T-helper 2 cell treated with Interferon-gamma antibody and Interleukin-4, amounts not matched to agents 100 ng/mL and 5 ng/mL, for 36 hours (primary cell): ENCODE data around the gene LIAS. TPM values are rescaled to one million over a fixed set of nuclear protein-coding genes. Genes with fewer than 3 reads are reported as not detected.
"Not testable (repeated sequence)": the region's sequence is repeated elsewhere in the genome, so short reads cannot be mapped to it uniquely, and the experiment has no call there.

ENCODE experiments used
- intact Hi-C: fragments of 100-400 bp; cut with micrococcal nuclease; formaldehyde crosslinking; loops from one replicate; pipeline ENCODE4 v1.15.1; 2023
- total RNA-seq: library from RNA; stranded (reverse); gene quantifications from 2 replicates; pipeline ENCODE4 v1.2.3, GENCODE V29; 2022

Gene LIAS
- 14.3 and 16.5 TPM in 2 replicates for total RNA-seq

DNA sequence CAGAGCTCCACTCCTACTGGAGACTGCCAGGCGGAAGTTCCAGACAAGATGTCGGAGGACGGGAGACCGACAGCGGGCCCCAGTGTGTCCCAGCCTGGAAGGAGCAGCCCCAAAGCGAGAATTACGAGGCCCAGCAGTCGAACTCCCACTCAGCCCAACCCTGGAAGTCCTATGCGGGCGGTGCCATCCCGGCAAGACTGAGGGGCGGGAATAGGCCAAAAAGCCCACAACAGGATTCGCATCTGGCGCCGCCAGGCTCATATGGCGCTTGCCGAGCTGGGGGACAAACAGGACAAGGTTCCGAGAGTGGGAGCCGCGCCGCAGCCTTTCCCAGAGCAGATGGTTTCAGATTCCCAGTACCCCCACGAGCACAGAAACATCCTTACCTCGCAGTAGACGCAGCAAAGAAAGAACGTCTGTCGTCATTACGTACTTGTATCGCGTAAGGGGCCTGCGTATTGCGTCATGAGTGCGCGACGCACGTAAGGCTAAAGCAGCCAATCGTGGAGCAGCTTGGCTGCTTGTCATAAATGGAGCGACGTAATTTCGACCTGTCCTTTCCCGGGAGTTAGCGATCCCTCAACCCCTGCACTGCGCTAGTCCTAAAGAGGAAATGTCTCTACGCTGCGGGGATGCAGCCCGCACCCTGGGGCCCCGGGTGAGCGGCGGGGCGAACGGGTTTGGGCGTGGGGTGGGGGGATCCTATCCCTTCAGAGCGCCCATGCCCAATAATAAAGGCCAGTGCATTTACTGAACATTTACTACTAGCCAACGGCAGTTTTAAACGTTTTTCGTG is at the start of gene LIAS, which contains the start of gene RPL9:
LIAS (plus strand) TSS at position 552 of the 796 bp plus-strand sequence; CDS start at position 614, 62 bp downstream.
RPL9 (minus strand) TSS at position 418 of the 796 bp plus-strand sequence. CDS start 483 bp downstream, outside the sequence.
- intact Hi-C loops = loop anchor here (1.0 to 10.0 kb wide), 9 partner anchors 69 to 598 kb away; partner anchors contain the start of genes N4BP2, PDS5A, RFC1 and SMIM14

DNA sequence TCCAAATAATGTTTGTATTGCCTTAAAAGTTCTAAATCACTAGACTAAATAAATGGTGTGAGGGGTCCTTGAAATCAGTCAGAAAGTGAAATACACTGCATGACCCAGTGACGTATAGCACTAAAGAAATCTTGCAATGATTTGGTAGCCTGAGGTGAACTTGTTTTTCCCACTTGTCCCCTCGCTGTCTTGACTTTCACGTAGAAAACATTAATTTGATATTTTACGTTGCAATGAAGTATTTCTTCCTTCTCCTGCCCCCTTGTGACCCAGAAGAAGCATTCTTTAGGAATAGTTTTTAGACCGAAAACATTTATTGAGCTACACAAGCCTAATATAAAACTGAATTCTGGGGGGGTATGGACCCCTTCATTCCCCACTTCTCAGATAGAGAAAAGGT is 48.4 kb upstream of the LIAS start:
- intact Hi-C loops = no loop called here

DNA sequence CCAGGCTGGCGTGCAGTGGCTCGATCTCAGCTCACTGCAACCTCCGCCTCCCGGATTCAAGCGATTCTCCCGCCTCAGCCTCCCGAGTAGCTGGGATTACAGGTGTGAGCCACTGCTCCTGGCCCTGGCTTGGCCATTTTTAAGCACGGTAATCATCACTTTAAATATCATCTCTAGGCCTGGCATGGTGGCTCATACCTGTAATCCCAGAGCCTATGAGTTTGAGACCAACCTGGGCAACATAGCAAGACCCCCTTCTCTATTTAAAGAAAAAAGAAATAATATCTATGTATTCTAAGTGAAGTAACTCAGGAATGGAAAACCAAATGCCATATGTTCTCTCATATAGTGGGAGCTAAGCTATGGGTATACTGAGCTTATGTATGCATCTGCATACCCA is 47.3 kb upstream of the LIAS start:
- intact Hi-C loops = not testable (repeated sequence)

DNA sequence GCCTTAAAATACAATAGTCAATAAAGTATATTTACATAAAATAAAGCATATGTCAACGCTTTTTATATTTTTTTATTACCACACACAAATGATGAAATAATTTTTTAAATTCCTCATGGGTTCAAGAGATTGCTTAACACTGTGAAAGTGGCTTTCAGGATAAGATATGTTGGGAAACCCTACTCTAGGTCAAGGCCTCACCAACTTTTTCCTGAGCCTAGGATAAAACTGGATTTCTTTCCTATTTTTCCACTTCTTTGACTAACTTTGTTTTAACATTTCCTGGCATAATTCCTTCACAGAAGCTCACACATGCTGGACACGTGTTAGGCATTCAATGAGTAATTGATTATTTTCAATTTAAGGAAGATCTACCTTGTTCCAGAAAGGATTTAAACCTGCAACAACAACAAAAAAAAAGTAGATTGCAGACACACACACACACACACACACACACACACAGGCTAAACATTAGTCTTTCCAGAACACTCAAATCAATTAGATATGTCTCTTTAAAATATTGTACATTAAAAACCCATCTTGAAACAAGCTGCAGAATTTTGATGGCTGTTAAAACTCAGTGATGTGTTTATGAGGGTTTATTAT is 43.1 kb upstream of the LIAS start:
- intact Hi-C loops = no loop called here

DNA sequence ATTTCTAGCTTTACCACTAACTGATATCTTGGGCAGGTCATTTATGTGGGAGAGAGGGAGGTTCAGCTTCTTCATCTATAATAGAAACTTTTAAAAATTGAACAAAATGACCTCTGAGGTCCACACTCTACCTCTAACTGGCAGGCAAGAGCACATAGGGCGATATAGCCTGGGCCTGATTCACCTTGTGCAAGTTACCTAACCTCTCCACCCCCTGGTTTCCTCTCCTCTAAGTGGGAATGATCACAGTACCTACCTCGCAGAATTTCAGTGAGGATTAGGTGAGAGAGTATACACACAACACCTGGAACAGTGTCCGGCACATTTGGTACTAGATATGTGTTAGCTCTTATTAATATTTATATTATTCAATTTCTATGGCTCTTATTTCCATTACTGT is 36.6 kb upstream of the LIAS start:
- intact Hi-C loops = no loop called here

DNA sequence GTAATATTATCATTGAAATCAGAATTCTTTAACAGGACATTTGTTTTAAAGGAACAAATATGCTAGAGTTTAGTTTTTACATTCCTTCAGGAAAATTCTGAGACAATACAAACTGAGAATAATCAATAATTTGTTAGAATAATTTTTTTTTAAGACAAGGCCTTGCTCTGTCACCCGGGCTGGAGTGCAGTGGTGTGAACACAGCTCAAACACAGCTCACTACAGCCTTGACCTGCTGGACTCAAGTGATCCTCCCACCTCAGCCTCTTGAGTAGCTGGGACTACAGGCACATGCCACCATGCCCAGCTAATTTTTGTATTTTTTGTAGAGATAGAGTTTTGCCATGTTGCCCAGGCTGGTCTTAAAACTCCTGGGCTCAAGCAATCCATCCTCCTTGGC is 33.6 kb upstream of the LIAS start:
- intact Hi-C loops = not testable (repeated sequence)

DNA sequence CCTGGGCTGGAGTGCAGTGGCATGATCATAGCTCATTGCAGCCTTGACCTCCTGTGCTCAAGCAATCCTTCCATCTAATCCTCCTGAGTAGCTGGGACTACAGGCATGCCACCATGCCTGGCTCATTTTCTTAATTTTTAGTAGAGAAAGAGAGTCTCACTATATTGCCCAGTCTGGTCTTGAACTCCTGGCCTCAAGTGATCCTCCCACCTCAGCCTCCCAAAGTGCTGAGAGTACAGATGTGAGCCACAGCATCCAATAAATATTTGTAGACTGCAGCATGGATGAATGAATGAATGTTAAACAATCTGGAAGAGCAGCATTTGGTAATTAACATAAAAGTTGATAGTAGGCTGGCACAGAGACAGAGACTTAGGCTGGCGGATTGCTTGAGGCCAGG is 32.1 kb upstream of the LIAS start:
- intact Hi-C loops = no loop called here

DNA sequence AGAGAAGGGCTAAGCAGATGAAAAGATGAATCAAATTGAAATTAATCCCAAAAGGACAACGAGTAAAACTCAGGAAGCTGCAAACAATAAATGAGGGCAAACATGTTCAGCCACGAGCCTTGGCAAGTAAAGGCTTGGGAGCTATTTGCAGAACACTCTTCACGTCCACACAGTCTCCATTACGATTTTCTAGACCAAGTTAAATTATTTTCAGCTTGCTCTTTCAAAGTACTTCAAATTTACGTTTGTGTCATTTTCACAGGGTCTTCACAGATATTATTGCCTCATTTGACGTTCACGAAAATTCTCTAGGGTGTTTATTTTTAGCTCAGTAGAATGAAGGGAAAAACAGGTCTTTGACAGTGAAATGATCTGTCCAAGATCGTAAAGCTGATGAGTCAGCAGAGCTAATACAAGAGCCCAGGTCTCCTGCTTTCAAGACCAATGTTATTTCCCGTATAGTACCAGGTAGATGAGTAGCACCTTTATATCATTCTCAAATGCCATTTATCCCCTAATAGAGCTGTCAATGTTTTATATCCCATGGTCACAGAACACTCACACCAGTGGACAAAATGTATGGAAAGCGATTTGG is 31.2 kb upstream of the LIAS start:
- intact Hi-C loops = no loop called here

DNA sequence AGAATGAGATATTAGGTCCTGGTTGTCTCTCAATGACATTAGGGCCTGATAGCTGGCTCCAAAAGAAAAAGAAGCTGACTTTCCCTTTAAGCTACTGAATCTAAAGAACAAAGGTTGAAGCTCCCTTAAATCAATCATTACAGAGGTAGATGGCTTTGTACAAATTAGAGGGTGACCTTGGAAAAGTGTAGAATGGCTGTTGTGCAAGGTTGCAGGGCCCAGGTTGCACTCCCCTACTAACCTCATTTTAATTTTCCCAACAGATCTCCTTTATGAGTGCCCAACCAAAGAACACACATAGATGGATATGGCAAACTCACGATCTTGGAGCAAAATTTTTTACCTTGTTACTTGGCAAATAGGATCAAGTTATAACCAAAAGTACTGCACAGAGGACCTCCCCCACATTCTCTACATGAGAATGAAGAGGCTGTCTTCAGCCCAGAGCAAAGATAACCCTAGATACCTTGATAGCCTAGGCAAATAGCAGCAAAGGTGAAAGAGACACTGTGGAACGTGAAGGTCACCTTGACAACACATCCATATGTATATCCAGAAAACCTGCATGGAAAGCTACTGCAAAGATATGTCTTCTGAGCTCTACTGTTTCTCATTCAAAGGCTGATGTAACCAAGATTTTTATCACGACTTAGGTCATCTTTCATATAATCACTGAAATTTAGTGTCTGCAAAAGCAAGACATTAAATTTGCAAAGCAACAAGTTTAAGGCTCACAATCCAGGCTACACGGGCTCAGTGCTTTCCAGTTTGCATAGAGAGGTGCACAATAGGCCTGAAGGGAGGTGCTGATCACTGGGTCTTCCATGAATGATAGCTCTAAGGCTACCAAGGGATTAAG is 29.2 kb upstream of the LIAS start:
- intact Hi-C loops = no loop called here

DNA sequence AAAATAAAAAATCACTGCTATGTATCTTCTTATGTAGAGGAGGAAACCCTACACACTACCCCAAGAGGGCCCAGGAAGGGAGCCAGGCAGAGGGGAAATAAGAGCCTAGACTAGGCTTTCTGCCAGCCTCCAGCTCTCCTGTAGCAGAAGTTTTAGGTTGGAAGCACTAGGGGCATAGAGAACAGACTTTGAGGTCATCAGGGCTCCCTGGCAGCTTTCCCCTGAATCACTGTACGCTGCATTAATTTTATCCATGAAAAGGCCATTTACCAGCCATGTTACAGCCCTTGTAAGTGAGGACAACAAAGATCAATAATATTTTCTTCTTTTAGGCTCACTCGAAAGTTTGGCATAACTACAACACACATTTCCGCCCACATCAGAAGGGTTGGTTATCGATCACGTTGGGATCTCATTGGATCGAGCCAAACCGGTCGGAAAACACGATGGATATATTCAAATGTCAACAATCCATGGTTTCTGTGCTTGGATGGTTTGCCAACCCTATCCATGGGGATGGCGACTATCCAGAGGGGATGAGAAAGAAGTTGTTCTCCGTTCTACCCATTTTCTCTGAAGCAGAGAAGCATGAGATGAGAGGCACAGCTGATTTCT is 24.9 kb upstream of the LIAS start:
- intact Hi-C loops = no loop called here

DNA sequence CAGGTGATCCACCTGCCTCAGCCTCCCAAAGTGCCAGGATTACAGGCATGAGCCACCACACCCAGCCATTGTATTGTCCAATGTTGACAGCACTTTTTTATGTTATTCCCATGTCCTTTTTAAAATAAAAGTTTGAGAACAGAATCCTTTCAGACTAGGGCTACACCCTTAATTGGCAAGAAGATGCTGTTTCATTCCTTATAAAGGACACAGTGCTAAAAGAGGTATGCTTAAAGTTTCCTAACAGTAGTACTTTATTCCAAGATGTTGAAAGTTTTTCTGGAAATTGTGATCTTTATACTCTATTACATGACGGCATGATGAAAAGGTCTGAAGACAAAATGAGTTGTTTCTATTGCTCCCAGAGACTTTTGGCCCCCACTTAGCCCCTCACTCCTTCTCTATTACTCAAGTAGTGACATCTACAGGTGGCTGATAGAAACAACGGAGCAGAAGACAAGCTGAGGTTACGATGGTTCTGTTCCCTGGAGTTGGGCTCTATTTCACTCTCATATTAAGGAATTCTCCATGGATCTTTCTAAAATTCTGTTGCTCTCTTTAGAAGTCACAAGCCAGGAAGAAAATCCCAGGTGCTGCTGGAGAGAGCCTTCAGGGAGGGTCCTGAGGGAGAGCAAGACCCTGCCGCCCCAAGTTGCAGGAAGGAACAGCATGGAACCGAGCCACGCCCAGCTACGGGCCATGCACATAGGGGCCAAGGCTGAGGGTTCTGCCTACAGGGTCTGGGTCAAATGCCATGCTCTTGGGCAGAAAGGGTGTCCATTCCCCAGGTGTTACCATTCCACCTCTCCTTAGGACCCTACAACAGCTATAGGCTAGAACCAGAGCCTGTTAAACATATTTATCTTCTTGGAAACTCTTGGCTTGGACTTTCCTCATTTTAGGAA is 22.9 kb upstream of the LIAS start:
- intact Hi-C loops = no loop called here

DNA sequence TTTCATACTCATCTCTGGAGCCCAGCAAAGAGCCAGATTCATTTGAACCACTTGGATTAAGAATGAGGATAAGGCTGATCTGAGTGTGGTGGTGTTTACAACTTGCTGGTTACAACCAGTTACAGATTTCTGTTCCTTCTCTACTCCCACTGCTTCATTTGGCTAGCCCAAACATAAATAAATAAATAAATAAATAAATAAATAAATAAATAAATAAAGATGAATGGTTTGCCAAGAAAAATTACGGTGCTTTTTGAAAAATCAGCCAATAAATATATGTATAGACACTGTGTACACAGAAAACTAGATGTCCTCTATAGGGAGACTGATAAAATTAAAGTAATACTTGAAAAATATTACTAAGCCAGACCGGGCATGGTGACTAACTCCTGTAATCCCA is 17.3 kb upstream of the LIAS start:
- intact Hi-C loops = no loop called here

DNA sequence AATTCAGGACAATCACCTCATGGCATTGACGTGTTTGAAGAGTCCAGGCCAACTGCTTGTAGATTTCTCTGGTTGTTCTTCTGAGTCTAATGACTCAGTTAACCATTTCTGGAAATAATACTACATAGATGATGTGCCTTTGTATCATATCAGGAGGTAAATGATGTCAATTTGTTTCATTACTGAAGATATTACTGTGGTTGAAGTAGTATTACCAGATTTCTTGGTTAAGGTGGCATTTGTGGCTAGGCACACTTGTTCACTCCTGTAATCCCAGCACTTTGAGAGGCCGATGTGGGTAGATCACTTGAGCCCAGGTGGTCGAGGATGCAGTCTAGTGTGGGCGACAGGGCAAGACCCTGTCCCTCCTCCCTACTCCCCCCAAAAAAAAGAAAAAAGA is 15.9 kb upstream of the LIAS start:
- intact Hi-C loops = no loop called here

DNA sequence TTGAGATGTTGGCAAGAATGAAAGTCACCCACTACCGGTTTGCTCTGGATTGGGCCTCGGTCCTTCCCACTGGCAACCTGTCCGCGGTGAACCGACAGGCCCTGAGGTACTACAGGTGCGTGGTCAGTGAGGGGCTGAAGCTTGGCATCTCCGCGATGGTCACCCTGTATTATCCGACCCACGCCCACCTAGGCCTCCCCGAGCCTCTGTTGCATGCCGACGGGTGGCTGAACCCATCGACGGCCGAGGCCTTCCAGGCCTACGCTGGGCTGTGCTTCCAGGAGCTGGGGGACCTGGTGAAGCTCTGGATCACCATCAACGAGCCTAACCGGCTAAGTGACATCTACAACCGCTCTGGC is 12.4 kb upstream of the LIAS start:
- intact Hi-C loops = no loop called here

DNA sequence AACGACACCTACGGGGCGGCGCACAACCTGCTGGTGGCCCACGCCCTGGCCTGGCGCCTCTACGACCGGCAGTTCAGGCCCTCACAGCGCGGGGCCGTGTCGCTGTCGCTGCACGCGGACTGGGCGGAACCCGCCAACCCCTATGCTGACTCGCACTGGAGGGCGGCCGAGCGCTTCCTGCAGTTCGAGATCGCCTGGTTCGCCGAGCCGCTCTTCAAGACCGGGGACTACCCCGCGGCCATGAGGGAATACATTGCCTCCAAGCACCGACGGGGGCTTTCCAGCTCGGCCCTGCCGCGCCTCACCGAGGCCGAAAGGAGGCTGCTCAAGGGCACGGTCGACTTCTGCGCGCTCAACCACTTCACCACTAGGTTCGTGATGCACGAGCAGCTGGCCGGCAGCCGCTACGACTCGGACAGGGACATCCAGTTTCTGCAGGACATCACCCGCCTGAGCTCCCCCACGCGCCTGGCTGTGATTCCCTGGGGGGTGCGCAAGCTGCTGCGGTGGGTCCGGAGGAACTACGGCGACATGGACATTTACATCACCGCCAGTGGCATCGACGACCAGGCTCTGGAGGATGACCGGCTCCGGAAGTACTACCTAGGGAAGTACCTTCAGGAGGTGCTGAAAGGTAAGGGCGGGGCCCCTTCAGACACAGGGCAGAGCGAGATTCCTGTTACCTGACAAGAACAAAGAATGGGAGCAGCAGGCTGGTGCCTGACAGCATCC is 11.8 kb upstream of the LIAS start:
- intact Hi-C loops = no loop called here

DNA sequence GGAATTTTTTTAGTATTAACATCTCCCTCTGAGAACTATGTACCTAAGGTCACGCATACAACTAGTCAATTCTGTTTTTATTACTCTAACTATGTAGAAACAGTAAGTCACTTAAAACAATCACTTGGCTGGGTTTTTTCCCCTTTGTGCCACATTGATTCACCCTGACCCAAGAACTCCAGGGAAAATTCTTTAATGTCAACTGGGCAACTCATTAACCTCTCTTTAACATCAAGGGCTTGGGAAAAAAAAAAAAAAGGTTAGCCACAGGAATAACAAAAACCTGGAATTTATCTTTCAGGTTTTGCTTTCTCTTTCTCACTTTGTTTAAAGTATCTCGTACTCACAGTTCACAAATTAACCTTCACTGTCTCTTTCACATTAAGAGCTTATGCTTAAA is 8.2 kb upstream of the LIAS start:
- intact Hi-C loops = loop anchor here (10.0 kb wide), 1 partner anchor 406 kb away; no protein-coding TSS in a partner anchor

DNA sequence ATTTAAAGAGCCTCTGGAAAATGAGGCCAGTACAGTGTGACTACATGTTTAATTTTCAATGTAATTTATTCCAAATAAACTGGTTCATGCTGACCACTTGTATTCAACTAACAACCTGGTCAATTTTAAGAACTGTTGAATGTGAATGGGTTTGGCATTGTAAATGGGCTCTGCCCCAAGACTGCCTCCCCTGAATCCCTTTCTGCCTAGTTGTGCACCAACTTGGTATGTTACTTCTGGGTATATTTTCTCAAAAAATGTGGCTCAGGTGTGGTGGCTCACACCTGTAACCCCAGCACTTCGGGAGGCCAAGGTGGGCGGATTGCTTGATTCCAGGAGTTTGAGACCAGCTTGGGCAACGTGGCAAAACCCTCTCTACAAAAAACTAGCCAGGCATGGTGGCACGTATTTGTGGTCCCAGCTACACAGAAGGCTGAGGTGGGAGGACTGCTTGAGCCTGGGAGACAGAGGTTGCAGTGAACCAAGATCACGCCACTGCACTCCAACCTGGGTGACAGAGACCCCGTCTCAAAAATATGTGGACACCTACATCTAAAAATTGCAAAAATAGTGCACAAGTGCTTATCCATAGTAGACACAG is 7.3 kb upstream of the LIAS start:
- intact Hi-C loops = loop anchor here (10.0 kb wide), 1 partner anchor 407 kb away; no protein-coding TSS in a partner anchor

DNA sequence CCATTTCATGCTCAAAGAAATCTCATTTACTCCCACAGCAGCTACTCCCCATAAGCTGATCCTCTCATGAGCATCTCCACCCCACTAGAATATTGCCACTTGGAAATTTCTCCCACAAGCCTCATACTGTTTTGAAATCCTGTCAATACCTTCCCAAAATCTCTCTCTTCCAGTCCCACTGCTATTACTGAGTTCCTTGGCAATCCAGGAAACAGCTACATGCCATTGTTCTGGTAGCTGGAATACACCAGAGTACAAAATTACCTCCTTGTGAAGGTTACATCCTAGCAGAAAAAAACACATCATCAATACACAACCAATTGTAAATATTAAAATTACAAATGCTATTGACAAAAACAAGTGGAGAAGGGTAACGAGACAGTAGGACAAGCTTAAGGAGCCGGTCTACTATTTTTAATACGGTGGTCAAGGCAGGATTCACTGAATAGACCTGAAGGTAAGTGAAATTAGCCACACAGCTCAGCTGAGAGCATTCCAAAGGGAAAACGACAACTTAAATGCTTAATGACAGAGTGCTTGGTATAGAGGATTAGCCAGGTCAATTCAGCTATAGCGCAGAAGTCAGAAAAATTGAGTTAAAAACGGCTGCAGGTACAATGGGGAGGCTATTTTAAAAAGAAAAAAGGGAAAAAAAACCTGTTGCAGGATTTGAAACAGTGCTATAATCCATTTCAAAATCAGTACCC is 6.5 kb upstream of the LIAS start:
- intact Hi-C loops = loop anchor here (10.0 kb wide), 1 partner anchor 408 kb away; no protein-coding TSS in a partner anchor
